HUDEP-2 (cell line): ENCODE results near the gene LRRC37A2.
"Not testable (repeated sequence)": the region's sequence is repeated elsewhere in the genome, so short reads cannot be mapped to it uniquely, and the experiment has no call there.

Experiments used
- DNase-seq, 76 experiments: peaks; one replicate each; lab custom pipeline; 2025; ENCODE audit not compliant: unreplicated experiment in 76 of 76; lab: John Stamatoyannopoulos, UW

The LRRC37A2 gene

GRCh38 chr17:46512168-46512567, at the start of gene LRRC37A2:
Gene LRRC37A2, plus strand, starts transcription at chr17:46512468. Its CDS starts 245 bp downstream, at chr17:46512713.
- DNase-seq: not testable (repeated sequence)

GRCh38 chr17:46467618-46468017, 44.6 kb upstream of the LRRC37A2 start:
- not testable (repeated sequence) for DNase-seq

- not testable (repeated sequence) for DNase-seq
Observed at GRCh38 chr17:46474489-46474888, 37.8 kb upstream of the LRRC37A2 start.

GRCh38 chr17:46475583-46475982, 36.7 kb upstream of the LRRC37A2 start:
- not testable (repeated sequence) for DNase-seq

- DNase-seq: not testable (repeated sequence)
Observed at GRCh38 chr17:46478823-46479222, 33.4 kb upstream of the LRRC37A2 start.

GRCh38 chr17:46481310-46481709, 31.0 kb upstream of the LRRC37A2 start:
- not testable (repeated sequence) for DNase-seq

GRCh38 chr17:46492021-46492420, 20.2 kb upstream of the LRRC37A2 start:
- not testable (repeated sequence) for DNase-seq

GRCh38 chr17:46499437-46500139, 12.7 kb upstream of the LRRC37A2 start:
- not testable (repeated sequence) for DNase-seq

GRCh38 chr17:46505896-46506295, 6.4 kb upstream of the LRRC37A2 start:
- not testable (repeated sequence) for DNase-seq

- not testable (repeated sequence) for DNase-seq
Observed at GRCh38 chr17:46534716-46535115, 22.4 kb downstream of the LRRC37A2 start.

- DNase-seq: not testable (repeated sequence)
Observed at GRCh38 chr17:46548607-46549006, 36.3 kb downstream of the LRRC37A2 start.

- DNase-seq: not testable (repeated sequence)
Observed at GRCh38 chr17:46559155-46559554, 46.9 kb downstream of the LRRC37A2 start.

GRCh38 chr17:46560048-46560447, 47.8 kb downstream of the LRRC37A2 start:
- DNase-seq: not testable (repeated sequence)

- DNase-seq: not testable (repeated sequence)
Observed at GRCh38 chr17:46566284-46566683, 54.0 kb downstream of the LRRC37A2 start.

GRCh38 chr17:46566980-46567379, 54.7 kb downstream of the LRRC37A2 start:
- not testable (repeated sequence) for DNase-seq

- DNase-seq: not testable (repeated sequence)
Observed at GRCh38 chr17:46571796-46572195, 59.5 kb downstream of the LRRC37A2 start.

- not testable (repeated sequence) for DNase-seq
Observed at GRCh38 chr17:46579083-46580075, 67.1 kb downstream of the LRRC37A2 start, which contains the start of gene ARL17A. Gene ARL17A, minus strand, starts transcription at chr17:46579691. Its CDS starts 3,369 bp downstream, at chr17:46576322.

GRCh38 chr17:46580082-46580481, 67.8 kb downstream of the LRRC37A2 start:
- not testable (repeated sequence) for DNase-seq

GRCh38 chr17:46585444-46585843, 73.2 kb downstream of the LRRC37A2 start:
- not testable (repeated sequence) for DNase-seq

GRCh38 chr17:46590157-46591146, 78.2 kb downstream of the LRRC37A2 start, which contains the start of gene NSF:
Gene NSF, plus strand, starts transcription at chr17:46590669. Its CDS starts 107 bp downstream, at chr17:46590776.
- not testable (repeated sequence) for DNase-seq
